ENCODE data around the gene UBL5. TPM values are rescaled to one million over a fixed set of nuclear protein-coding genes. Genes with fewer than 3 reads are reported as not detected.

Gene UBL5
- total RNA-seq, 1 experiment from 2014 or later: 233 TPM

DNA sequence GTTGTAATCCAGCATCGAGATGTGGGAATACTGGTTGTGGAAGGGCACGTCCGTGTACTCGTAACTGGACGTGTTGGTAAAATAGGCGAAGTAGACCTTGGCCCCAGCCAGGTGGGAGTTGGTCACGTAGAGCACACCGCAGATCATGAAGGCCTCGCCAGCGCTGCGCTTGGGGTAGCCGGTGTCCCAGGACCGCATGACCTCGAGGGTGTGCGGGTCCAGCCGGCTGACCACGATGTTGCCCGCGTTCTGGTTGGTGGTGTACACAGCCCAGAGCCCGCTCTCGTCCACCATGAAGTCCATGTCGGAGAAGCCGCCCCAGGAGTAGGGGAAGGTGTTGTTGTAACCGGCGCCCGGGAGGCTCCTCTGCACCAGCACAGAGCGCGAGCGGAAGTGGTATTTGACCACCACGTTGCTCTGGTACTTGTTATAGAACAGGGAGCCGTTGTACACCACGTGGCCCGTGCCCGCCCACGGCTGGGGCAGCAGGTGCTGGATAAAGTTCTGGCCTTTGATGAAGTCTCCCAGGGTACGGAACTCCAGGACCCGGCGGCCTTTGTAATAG lies 26.6 kb downstream of the UBL5 start:
- no peaks in the 10 kb centered on the region for H3K4me1 Mint-ChIP-seq (ENCODE audit: low read depth, unreplicated experiment)
- intact Hi-C loops (cut with micrococcal nuclease; ENCODE audit: unreplicated experiment): no loop called here
- H3K27ac Mint-ChIP-seq (ENCODE audit: unreplicated experiment): no peak overlapping the region
- H3K27me3 Mint-ChIP-seq (ENCODE audit: unreplicated experiment): no peaks in the 10 kb centered on the region
- no TSS peak for BruUV-seq (replicated peaks)
- CTCF ChIA-PET: no interaction called here
- DNase-seq: no peak
- TF ChIP-seq, protein P1, sequence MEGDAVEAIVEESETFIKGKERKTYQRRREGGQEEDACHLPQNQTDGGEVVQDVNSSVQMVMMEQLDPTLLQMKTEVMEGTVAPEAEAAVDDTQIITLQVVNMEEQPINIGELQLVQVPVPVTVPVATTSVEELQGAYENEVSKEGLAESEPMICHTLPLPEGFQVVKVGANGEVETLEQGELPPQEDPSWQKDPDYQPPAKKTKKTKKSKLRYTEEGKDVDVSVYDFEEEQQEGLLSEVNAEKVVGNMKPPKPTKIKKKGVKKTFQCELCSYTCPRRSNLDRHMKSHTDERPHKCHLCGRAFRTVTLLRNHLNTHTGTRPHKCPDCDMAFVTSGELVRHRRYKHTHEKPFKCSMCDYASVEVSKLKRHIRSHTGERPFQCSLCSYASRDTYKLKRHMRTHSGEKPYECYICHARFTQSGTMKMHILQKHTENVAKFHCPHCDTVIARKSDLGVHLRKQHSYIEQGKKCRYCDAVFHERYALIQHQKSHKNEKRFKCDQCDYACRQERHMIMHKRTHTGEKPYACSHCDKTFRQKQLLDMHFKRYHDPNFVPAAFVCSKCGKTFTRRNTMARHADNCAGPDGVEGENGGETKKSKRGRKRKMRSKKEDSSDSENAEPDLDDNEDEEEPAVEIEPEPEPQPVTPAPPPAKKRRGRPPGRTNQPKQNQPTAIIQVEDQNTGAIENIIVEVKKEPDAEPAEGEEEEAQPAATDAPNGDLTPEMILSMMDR (IDR thresholded peaks at IDR 0.05; ENCODE audit: unreplicated experiment): no peak
- H3K9me3 Mint-ChIP-seq (ENCODE audit: low read depth, unreplicated experiment): peaks cover 2% of the 10 kb centered on the region
- H3K36me3 Mint-ChIP-seq (ENCODE audit: insufficient read depth, unreplicated experiment): peaks cover 5% of the 10 kb centered on the region
- H3K4me3 Mint-ChIP-seq (ENCODE audit: low read depth, unreplicated experiment): no peak overlapping the region

DNA sequence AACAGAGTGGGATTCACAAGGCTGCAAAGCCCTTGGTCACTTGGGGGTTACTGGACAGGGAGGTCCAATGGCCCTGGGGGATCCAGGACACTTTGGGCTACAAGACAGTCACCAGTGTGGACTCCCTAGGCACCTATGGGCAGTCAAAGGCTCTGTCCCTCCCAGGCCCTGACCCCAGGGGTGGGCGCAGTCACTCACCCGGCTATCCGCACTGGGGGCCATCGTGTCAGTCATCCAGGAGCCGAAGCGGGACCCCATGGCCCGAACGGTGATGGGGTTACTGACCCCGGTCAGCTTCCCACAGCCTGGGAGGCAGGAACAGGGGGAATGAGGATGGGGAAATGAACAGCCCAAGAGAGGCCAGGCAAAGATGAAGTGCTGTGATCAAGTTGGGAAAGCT lies 28.9 kb downstream of the UBL5 start:
- intact Hi-C loops (cut with micrococcal nuclease; ENCODE audit: unreplicated experiment): no loop called here
- peaks cover 2% of the 10 kb centered on the region for H3K9me3 Mint-ChIP-seq (ENCODE audit: low read depth, unreplicated experiment)
- DNase-seq: no peak
- no peaks in the 10 kb centered on the region for H3K27me3 Mint-ChIP-seq (ENCODE audit: unreplicated experiment)
- CTCF ChIA-PET: no interaction called here
- H3K36me3 Mint-ChIP-seq (ENCODE audit: insufficient read depth, unreplicated experiment): peaks cover under 1% of the 10 kb centered on the region
- no peak overlapping the region for H3K4me3 Mint-ChIP-seq (ENCODE audit: low read depth, unreplicated experiment)
- TF ChIP-seq, protein P1 (IDR thresholded peaks at IDR 0.05; ENCODE audit: unreplicated experiment): no peak
- no peaks in the 10 kb centered on the region for H3K4me1 Mint-ChIP-seq (ENCODE audit: low read depth, unreplicated experiment)
- H3K27ac Mint-ChIP-seq (ENCODE audit: unreplicated experiment): no peak overlapping the region
- no TSS peak for BruUV-seq (replicated peaks)

DNA sequence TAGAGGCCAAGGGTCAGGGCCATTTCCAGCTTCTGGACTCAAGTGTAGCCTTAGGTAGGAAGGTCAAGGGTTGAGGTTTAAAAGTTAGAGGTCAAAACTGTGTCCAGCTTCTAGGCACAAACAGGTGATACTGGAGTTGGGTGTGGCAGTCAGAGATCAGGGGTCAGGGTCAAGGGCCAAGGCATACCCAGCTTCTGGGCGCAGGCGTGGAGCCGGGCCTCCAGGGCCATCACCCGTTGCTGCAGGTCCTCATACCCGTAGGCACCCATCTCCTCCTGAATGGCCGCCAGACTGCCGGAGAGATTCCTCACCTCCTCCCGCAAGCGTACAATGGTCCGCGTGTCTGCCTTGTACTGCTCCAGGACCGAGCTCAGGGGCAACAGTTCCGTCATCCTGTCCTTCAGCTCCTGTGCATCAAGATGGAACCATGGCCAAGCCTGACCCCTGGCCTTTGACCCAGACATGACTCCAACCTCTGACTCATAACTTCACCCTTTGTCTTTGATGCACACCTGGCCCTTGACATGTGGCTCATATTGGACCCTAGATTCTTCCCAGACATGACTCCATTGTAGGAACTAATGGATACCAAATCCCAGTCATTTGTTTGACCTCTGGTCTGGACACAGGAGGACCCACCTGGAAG lies 29.5 kb downstream of the UBL5 start:
- no peak for DNase-seq
- Mint-ChIP-seq H3K4me3 (ENCODE audit: low read depth, unreplicated experiment) (no peak overlapping the region), H3K9me3 (ENCODE audit: low read depth, unreplicated experiment) (peaks cover 2% of the 10 kb centered on the region), H3K36me3 (ENCODE audit: insufficient read depth, unreplicated experiment) (peaks cover 3% of the 10 kb centered on the region), H3K27ac (ENCODE audit: unreplicated experiment) (no peak overlapping the region), H3K4me1 (ENCODE audit: low read depth, unreplicated experiment) (no peaks in the 10 kb centered on the region), H3K27me3 (ENCODE audit: unreplicated experiment) (no peaks in the 10 kb centered on the region)
- intact Hi-C loops (cut with micrococcal nuclease; ENCODE audit: unreplicated experiment): no loop called here
- BruUV-seq (replicated peaks): no TSS peak
- TF ChIP-seq, protein P1 (IDR thresholded peaks at IDR 0.05; ENCODE audit: unreplicated experiment): no peak
- CTCF ChIA-PET: no interaction called here

DNA sequence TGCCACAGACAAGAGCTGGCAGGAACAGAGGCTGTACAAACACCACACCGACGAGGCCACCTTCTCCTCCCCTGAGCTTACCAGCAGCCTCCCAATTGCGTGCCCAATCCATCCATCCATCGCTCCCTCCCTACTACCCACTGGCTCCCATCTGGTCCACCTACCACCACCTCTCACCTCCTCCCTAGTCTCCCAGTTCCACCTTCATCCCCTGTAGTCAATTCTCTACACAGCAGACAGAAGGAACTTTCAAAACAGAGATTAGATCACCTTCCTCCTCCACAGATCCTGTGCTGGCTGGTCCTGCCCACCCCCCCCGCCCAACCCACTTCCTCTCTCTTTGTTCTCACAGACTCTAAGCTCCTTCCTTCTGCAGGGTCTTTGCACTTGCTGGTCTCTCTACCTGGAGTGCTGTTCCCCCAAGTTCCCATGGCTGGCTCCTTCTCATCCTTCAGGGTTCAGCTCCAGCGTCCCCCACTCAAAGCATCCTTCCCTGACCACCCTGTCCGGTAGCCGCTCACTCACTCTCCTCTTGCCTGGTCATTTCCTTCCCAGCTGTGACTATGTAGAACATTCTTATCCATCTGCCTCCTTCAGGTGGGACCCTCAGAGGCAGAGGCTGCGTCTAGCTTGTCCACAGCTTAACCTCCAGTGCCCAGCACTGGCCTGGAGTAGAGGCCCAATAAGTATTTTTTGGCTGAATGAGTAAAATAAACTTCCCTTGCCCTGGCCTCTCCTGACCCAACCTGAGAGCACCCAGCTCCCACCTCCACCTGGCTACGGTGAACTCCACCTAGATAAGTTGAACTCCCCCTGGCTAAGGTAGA lies 30.4 kb downstream of the UBL5 start:
- TF ChIP-seq, protein P1 (IDR thresholded peaks at IDR 0.05; ENCODE audit: unreplicated experiment): no peak
- no peaks in the 10 kb centered on the region for H3K4me1 Mint-ChIP-seq (ENCODE audit: low read depth, unreplicated experiment)
- H3K4me3 Mint-ChIP-seq (ENCODE audit: low read depth, unreplicated experiment): no peak overlapping the region
- H3K27me3 Mint-ChIP-seq (ENCODE audit: unreplicated experiment): no peaks in the 10 kb centered on the region
- CTCF ChIA-PET: interaction anchor here (0.5 kb wide), 1 partner anchor 295 kb away, joined by 3 read pairs; no protein-coding TSS in a partner anchor
- H3K27ac Mint-ChIP-seq (ENCODE audit: unreplicated experiment): no peak overlapping the region
- H3K36me3 Mint-ChIP-seq (ENCODE audit: insufficient read depth, unreplicated experiment): peaks cover 3% of the 10 kb centered on the region
- no TSS peak for BruUV-seq (replicated peaks)
- intact Hi-C loops (cut with micrococcal nuclease; ENCODE audit: unreplicated experiment): no loop called here
- DNase-seq: no peak
- H3K9me3 Mint-ChIP-seq (ENCODE audit: low read depth, unreplicated experiment): peaks cover 2% of the 10 kb centered on the region
